GM12801 (cell line): ENCODE data around the gene GALNT2.

Experiments used
- TF ChIP-seq, protein P1 (sequence below): IDR thresholded peaks from one replicate; pipeline ENCODE4 v1.5.1; 2011; ENCODE audit warnings: control low read depth; ENCODE audit not compliant: insufficient read length; ENCODE audit errors: extremely low read depth

GALNT2 gene

DNA sequence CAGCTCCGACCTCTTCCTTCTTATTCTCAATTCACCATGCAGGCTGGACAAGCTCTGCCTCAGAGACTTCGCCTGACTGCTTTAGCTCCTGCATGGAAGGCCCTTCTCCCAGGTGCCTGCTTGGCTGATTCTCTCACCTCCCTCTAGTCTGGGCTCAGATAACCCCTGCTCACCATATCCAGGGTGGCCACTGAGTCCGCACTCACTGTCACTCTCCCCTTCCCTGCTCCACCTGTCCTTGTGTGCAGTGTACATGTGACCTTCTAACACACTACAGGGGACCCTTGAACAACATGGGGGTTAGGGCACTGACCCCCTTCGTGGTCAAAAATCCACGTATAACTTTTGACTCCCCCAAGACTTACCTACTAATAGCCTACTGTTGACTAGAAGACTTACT, 14.4 kb upstream of the GALNT2 start:
- TF ChIP-seq, protein P1, sequence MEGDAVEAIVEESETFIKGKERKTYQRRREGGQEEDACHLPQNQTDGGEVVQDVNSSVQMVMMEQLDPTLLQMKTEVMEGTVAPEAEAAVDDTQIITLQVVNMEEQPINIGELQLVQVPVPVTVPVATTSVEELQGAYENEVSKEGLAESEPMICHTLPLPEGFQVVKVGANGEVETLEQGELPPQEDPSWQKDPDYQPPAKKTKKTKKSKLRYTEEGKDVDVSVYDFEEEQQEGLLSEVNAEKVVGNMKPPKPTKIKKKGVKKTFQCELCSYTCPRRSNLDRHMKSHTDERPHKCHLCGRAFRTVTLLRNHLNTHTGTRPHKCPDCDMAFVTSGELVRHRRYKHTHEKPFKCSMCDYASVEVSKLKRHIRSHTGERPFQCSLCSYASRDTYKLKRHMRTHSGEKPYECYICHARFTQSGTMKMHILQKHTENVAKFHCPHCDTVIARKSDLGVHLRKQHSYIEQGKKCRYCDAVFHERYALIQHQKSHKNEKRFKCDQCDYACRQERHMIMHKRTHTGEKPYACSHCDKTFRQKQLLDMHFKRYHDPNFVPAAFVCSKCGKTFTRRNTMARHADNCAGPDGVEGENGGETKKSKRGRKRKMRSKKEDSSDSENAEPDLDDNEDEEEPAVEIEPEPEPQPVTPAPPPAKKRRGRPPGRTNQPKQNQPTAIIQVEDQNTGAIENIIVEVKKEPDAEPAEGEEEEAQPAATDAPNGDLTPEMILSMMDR, result no peak

DNA sequence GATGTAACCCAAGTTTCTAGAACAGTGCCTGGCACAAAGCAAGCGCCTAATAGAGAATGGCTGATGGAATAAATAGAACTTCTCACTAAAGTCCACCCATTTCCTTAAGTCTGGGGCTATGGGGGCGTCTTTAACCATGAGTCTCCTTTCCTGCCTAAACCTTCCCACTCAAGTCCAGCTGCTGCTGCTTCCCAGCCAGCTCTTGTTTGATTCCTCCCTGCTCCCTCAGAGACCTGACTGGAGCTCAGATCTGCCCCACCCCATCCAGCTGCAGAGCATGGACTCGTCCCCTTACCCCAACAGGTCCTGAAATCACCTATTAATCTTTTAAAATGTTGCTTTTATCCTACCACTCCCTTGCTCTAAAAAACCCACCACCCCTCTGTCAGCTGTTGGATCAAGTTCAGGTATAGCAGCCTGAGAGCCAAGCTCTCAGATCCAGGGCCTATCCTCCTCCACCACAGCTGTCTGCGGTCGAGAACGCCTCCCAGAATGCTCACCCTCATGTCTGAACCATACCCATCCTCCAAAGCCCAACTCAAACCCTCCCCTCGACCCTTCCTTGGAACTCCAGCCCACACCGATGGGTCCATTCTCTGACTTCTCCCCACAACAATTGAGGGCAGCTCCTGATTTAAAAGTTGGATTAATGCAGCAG, 12.8 kb upstream of the GALNT2 start:
- TF ChIP-seq, protein P1, result no peak

DNA sequence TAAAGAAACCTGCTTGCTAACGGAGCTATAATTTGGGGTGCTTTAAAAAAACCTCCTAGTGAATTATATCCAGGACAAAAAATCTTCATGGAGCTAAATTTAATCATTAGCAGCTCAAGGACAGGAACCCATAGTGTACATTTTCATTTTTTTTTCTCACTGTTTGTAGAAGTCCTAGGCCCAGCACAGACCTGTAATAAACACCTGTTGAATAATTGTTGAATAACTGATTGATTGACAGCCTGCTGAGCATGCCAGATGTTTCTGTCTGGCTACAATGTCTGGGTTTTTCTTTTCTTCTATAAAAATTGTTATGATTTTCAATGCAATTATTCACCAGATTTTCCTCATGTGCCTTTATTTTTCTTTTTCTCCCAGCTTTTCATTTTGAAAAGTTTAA, 10.9 kb upstream of the GALNT2 start:
- TF ChIP-seq, protein P1, result no peak

DNA sequence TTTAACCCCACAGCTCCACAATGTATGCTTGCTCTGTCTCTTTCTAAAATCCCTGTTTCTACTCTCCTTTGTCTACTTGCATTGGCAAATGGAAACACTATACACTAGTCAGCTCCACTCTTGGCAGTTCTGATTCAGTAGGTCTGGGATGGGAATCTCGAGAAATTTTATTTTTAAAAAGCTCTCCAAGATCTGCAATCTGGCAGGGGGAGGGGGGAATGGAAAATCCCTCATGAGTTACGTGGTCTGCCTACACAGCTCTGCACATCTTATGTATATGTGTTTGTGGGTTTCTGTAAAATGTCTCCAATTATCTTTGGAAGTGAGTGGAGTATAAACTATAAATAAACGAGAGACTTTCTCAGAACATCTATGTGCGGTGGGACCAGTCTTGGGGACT, 9.9 kb upstream of the GALNT2 start:
- TF ChIP-seq, protein P1, result no peak

DNA sequence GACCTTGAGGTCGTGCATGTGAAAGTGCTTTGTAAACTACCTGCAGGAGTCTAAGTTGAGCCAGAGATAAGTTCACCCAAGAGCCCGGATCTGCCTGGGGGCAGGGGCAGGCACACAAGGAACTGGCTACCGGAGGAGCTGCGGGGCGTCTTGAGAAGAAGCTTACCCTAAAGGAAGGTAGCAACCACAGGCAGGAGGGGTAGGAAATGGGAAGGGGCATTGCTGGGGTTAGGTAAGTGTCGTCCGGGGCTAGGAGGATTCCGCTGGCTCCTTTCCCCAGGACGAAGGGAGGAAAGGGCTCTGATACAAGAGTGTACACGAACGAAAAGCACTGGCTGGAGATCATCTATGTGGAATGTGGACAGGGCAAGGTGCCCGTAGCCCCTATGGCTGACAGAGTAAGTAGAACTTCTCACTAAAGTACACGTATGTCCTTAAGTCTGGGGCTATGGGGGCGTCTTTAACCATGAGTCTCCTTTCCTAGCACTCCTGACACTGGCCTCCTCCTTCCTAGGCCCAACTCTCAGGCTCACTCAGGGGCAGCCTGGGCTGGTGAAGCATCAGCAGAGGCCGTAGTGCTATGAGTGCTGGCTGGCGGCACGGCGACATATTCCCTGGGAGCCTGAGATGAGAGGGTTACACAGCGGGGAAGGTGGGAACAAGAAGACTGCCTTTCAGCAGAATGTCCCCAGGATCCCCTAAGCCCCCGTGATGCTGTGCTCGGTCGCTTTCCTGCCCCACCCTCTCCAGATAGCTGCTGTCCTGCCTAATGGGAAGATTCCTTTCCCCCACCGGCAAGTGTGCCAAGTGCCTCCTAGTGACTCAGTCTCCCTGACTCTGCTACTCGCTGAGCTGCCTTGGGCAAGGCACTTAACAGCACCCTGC, 9.1 kb upstream of the GALNT2 start:
- TF ChIP-seq, protein P1, result no peak

DNA sequence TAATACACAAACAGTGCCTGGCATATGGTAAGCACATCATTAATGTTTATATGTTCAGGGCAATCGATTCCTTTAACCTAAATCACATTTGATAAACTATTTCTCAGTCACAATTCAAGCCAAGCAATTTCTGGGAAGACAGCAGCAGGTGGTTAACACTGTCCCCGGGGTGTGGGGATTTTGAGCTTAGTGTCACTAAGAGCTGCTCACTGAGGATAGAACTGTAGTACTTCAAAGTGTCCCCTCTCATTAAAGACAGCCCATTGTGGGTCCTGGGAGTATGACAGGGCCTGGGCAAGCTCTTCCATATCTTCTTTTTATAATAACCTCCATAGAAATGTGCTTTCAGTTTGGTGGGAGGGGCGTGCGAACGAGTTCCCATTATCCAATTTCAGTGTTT, 8.4 kb upstream of the GALNT2 start:
- TF ChIP-seq, protein P1, result no peak

DNA sequence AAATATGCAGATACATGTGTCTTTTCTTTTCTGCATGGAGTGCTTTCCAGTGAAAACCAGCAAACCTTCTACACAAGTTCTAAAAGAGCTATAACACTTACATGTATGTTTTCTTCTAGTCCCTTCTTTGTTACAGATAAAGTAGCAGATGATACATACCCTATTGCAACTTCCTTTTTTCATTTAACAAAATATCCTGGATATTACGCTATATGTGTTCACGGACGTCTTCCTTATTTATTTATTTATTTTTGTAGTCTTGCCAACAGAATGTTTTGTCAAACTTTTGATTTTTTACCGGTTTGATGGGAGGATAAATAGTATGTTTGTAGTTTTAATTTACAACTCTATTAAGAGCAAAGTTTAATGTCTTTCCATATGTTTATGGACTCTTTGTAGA, 5.2 kb upstream of the GALNT2 start:
- TF ChIP-seq, protein P1, result no peak
